DMS114 treated with DMSO at 0.1 percent for 48 hours (cell line): Measurements from ENCODE around the gene SPPL2C.
A peak's percentile ranks its signal among the peaks of the same experiment; 100 is the strongest.
"Not testable (repeated sequence)": the region's sequence is repeated elsewhere in the genome, so short reads cannot be mapped to it uniquely, and the experiment has no call there.

Experiments
- DNase-seq: peaks from one replicate; lab custom pipeline; 2025; ENCODE audit not compliant: unreplicated experiment; lab: John Stamatoyannopoulos, UW

Gene SPPL2C

GRCh38 chr17:45848868-45849535, 4.3 kb downstream of the SPPL2C start:
- DNase-seq = no peak

GRCh38 chr17:45849536-45849990, 4.9 kb downstream of the SPPL2C start:
- no peak for DNase-seq

GRCh38 chr17:45850011-45850410, 5.3 kb downstream of the SPPL2C start:
- DNase-seq = no peak

- DNase-seq = no peak
These were observed 5.8 kb downstream of the SPPL2C start for GRCh38 chr17:45850468-45850867.

- DNase-seq = no peak
These were observed 6.3 kb downstream of the SPPL2C start for GRCh38 chr17:45851022-45851421.

GRCh38 chr17:45851464-45851863, 6.8 kb downstream of the SPPL2C start:
- DNase-seq = no peak

GRCh38 chr17:45851873-45852272, 7.2 kb downstream of the SPPL2C start:
- no peak for DNase-seq

- peak; percentile 70 for DNase-seq
These were observed 8.0 kb downstream of the SPPL2C start for GRCh38 chr17:45852535-45853297.

GRCh38 chr17:45854209-45854608, 9.5 kb downstream of the SPPL2C start:
- DNase-seq = no peak

- DNase-seq = no peak
These were observed 11.1 kb downstream of the SPPL2C start for GRCh38 chr17:45855691-45856336.

GRCh38 chr17:45857977-45858708, 13.5 kb downstream of the SPPL2C start:
- no peak for DNase-seq

GRCh38 chr17:45861165-45861564, 16.5 kb downstream of the SPPL2C start:
- DNase-seq = no peak

- DNase-seq = not testable (repeated sequence)
These were observed 17.4 kb downstream of the SPPL2C start for GRCh38 chr17:45862127-45862526.

- DNase-seq = no peak
These were observed 19.4 kb downstream of the SPPL2C start for GRCh38 chr17:45863857-45864654.

GRCh38 chr17:45867171-45867570, 22.5 kb downstream of the SPPL2C start:
- no peak for DNase-seq

- no peak for DNase-seq
These were observed 23.0 kb downstream of the SPPL2C start for GRCh38 chr17:45867702-45868101.

GRCh38 chr17:45868276-45868675, 23.6 kb downstream of the SPPL2C start:
- no peak for DNase-seq

GRCh38 chr17:45869676-45870341, 25.1 kb downstream of the SPPL2C start:
- DNase-seq = no peak

- no peak for DNase-seq
These were observed 25.8 kb downstream of the SPPL2C start for GRCh38 chr17:45870342-45870974.
